ENCODE results near the gene PAAF1. TPM values are rescaled to one million over a fixed set of nuclear protein-coding genes. Genes with fewer than 3 reads are reported as not detected.

Gene PAAF1, protein sequence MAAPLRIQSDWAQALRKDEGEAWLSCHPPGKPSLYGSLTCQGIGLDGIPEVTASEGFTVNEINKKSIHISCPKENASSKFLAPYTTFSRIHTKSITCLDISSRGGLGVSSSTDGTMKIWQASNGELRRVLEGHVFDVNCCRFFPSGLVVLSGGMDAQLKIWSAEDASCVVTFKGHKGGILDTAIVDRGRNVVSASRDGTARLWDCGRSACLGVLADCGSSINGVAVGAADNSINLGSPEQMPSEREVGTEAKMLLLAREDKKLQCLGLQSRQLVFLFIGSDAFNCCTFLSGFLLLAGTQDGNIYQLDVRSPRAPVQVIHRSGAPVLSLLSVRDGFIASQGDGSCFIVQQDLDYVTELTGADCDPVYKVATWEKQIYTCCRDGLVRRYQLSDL
- 13.9 and 14.3 TPM in 2 replicates for total RNA-seq (2014; rRNA removed; shearing (Covaris generic))

DNA sequence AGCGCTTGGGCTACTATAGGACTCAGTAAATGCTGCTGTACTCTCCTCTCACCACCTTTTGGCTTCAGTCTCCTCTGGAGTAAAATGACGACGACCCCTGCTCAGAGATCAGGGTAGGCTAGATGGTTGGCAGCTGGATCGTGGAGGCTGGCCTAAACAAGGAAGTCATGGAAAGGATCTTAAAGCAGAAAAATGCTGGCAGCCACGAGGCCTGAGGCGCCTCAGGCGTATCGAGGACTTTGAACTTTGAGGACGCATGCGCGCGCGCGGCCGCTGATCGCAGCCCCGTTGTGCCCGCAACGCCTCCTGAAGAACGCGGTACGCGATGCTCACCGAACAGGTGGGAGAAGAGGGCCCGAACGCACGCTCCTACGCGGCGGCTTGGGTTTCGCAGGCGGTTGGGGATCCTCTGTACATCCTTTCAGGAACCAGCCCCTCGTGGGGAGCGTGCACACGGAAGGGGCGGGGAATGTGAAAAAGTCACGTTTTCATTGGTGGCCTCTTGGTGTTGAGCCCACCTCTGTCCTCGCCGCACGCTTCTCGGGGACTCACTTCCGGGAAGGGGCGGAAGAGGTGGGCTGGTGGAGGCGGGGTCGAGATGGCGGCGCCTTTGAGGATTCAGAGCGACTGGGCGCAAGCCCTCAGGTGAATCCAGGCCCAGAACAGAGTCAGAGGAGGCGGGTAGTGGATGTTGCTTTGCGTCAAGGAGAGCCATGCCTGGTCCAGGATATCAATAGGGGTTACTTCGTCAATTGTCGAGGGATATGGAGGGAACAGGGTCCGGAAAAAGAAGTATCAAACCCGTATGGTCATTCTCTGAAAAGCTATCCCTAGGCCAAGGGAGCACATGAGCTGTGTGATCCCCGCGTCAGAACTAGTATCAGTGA lies at the start of gene PAAF1, which contains the start of gene COA4:
TSS of gene PAAF1 (plus strand) at position 576 of the 887 bp plus-strand sequence. CDS start at position 599, 23 bp downstream.
TSS of gene COA4 (minus strand) at position 423 of the 887 bp plus-strand sequence. CDS start 3,468 bp downstream, outside the sequence.
- peak; percentile 98 for DNase-seq (ENCODE audit: low read depth)

DNA sequence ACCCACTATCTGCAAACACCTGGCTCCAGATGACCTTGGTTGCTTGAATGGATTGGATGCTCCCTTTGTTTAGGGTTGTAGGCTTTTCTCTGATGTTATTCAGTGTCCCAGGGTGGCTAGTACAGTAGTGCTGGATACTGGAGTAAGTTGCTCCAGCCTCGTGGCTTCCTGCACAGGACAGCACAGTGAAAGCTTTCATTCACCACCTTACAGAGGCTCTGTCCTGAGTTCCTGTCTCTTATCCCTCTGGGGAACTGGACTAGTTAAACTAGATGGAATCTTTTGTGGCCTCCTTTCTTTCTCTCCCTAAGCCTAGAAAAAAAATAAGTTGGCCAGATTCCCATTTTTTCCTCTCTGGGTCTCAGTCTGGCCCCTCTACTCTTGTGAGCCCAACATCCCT lies 46.5 kb upstream of the PAAF1 start:
- no peak for DNase-seq (ENCODE audit: low read depth)

DNA sequence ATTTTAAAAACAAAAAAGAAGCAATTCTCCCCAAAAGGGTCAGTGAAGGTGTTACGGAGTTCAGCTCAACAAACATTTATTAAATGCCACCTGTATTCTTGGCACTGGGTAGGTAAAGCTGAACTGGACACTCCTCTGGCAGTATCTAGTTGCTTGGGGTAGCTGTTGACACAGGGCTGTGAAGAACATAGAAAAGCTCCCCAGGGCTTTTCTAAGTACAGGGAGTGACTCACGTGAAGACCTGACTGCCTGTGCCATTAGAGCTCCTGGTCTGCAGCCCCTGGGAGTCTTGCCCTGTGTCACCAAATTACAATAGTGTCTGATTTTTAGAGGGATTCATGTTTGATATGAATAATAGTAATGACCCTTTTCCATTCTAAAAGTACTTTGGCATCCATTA lies 43.7 kb upstream of the PAAF1 start:
- no peak for DNase-seq (ENCODE audit: low read depth)

DNA sequence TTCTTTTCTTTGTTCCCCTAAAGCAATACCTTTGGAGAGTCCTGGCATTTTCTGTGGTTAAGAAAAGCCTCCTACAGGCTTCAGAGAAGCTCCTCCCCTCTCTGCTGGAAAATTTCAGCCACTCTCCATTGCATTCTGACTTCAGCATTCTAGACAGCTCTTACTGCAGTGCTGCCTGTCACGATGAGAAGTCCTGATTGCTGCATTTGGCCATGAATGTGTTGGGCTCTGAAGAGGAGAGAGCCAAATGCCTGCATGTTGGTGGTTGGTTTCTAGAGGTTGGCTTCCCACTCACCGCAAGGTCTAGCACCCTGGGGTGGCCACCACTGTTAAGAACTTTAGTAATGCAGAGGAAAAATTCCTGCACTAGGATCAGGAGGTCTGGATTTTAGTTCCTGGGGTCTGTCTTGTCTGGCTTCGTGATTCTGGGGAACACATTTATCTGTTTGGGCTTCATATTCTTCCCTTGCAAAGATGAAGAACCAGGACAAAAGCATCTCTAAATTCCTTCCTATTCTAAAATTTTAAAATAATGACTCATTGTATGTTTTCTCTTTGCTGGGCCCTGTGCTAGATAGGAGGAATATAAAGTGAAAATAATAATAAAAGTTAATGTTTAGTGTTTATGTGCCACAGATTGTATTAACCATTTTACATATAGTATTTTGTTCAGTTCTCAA lies 38.2 kb upstream of the PAAF1 start:
- DNase-seq (ENCODE audit: low read depth), result no peak

DNA sequence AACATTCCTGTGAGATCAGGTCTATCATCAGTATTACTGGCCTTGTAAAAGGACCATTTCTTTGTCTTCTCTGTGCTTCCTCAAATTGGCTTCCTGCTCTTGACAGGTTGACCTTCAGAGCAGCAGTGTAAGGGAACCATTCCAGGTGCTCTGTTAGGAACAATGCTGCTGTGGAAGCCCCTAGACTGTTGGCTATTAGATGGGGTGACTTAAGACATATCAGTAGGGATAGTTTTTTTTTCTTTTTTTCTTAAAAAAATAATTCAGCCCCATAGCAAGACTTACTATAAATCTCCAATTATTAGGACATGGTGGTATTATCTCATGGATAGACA lies 37.7 kb upstream of the PAAF1 start:
- DNase-seq (ENCODE audit: low read depth), result no peak

DNA sequence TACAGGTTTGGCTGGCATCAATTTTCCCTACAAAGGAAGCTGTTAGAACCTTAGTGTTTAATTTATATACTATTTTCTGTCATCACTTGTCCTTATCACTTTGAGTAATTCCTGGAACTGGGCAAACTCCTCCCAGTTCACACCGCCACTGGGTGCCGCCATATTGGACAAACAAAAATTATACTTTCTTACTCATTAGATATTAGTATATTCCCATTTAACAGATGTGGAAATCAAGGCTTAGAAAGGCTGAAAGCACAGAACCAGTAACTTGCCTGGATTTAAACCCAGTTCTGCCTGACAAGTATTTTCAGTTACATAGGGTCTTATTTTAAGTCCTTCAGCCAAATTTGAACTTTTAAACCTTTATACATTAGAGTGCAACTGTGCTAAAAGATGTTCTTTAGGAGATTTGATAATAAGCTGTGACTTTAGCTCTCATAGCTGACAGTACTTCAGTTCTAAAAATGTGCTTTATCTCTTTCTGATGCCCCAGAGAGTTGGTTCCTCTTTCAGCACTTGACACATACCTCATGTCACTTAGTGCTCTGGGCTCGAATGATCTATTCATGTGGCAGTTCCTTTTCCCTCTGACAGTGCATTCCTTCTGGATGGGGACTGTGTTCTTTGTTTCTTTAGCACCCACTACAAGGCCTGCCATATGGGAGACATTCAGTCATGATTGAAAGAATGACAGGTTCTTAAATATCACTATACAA lies 25.6 kb upstream of the PAAF1 start:
- no peak for DNase-seq (ENCODE audit: low read depth)

DNA sequence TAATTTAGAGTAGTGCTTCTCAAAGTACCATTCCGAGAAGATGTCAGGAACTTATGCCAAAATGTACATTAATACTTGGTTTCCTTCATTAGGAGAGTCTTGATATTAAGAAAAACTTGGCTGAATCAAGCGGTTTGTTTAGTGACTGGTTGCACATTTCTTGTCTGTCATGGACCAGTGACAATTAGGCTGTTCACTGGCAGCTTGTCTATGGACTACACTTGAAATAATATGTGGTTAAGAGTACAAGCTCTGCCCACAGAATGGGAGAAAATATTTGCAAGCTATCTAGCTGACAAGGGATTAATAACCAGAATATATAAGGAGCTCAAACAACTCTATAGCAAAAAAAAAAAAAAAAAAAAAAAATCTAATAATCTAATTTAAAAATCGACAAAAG lies 24.8 kb upstream of the PAAF1 start:
- DNase-seq (ENCODE audit: low read depth), result no peak

DNA sequence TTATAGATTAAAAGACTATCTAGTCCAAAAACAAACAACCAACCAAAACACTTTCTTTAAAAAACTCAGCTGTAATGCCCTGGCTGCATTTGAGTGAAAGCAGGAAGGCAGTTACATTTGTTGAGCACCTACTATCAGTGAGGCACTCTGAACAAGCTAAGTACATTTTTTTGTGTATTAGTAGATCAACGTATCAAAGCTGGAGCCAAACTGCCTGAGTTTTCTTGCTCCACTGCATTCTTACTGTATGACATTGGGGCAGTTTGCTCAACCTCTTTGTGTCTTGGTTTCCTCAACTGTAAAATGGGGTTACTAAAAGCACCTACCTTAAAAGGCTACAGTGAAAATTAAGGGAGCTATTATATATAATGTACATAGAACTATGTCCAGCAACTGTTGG lies 22.1 kb upstream of the PAAF1 start:
- DNase-seq (ENCODE audit: low read depth), result no peak

DNA sequence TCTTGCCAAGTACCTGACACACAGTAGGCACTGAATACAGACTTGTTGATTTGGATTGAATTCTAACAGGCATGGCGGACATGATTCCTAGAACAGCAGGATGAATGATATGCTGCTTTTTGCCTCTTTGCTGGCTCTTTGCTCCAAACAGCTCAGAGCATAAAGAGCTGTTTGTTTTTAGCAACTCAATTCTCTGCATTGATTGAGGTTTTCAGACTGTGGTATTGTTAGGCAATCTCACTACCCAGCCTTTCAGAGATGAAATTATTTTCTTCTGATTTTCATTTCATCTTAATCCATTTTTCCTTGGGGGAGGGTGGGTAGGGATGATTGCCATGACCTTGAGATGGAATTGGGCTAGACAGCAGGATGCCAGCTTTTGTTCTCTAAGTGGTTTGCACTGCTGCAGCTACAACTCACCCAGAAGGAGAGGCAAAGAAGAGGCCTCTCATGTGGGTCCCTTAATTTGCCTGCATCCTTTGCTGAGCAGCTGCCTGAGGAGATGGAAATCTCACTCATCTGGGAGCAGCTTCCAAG lies 20.7 kb upstream of the PAAF1 start:
- no peak for DNase-seq (ENCODE audit: low read depth)

DNA sequence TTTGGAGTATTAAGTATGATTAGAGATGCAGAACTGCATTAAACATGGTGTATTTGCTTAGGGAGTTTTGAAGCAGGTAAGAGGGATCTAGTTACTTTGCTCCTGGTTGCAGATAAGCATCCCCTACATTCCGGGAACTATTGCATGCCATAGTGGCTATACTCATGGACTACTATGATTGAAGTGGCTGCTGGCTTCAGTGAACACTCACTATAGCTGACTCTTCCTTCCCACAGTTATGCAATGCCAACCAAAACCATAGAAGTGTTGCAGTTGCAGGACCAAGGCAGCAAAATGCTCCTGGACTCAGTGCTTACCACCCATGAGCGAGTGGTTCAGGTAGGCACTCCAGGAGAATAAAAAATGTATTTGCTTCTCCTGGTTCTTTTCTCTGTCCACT lies 17.1 kb upstream of the PAAF1 start:
- DNase-seq (ENCODE audit: low read depth), result no peak

DNA sequence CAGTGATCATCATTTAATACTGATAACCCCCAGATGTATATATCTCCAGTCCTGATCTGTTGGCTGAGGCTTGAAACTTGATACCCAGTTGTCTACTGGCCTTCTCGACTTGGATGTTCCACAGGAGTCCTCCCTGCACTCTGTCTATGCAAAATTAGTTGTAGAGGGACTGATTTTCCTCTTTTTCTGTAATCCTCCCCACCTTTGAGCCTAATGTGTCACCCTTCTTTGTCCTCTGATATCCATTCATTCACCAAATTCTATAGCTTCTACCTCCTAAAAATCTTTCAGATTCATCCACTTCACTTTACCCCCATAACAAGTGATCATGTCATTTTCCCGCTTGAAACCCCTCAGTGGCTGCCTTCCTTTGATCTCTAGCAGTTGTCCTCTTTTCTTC lies 16.6 kb upstream of the PAAF1 start:
- no peak for DNase-seq (ENCODE audit: low read depth)

DNA sequence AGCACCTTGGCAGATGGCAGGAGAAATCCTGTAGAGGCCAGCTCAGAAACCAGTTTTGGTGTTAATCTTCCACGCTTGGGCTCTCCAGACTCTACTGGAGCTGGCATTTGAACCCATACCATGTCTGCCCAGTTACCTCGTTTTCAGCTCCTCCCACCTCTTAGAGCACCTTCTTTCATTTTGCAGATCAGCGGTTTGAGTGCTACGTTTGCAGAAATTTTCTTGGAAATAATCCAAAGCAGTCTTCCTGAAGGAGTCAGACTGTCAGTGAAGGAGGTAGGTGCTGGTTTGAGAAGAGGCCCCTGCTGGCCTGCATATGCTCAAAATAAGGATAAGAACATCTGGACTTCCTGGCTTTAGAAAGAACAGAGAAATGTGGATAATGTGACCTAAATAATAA lies 13.8 kb upstream of the PAAF1 start:
- no peak for DNase-seq (ENCODE audit: low read depth)

DNA sequence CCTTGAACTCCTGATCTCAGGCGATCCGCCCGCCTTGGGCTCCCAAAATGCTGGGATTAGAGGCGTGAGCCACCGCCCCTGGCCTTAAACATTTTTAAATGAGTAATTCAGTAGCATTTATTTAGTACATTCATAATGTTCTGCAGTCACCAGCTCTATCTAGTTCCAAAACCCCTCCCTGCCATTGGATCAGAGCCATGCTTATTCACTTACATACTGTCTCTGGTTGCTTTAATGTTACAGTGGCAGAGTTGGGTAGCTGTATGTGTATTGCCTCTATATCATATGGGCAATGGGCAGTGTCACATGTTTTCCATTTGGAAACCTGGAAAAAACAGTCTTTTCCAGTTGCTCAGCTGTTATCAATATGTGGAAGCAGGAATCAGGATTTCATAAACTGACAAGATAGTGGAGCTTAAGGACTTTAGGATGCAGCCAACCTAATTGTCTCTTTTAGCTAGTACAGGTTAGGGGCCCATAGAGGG lies 10.7 kb upstream of the PAAF1 start:
- peak; percentile 4 for DNase-seq (ENCODE audit: low read depth)

DNA sequence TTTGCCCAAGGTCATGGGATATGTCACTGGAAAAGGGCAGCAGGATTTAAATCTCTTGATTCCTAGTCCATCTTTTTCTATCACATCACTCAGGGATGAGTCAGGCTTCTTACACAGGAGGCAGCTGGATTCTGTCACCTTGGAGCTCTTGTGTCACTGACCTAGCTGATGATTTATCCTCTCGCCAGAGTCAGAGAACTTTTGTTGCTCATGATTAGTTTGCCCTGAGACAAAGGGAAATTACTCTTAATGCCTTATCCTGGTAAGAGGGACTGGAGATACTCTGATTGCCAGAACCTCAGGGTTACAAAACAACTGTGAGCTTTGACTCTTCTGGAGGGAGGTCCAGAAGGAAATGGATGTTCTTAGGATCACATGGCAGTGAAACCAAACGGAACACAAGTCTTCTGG lies 10.2 kb upstream of the PAAF1 start:
- DNase-seq (ENCODE audit: low read depth), result peak; percentile 66

DNA sequence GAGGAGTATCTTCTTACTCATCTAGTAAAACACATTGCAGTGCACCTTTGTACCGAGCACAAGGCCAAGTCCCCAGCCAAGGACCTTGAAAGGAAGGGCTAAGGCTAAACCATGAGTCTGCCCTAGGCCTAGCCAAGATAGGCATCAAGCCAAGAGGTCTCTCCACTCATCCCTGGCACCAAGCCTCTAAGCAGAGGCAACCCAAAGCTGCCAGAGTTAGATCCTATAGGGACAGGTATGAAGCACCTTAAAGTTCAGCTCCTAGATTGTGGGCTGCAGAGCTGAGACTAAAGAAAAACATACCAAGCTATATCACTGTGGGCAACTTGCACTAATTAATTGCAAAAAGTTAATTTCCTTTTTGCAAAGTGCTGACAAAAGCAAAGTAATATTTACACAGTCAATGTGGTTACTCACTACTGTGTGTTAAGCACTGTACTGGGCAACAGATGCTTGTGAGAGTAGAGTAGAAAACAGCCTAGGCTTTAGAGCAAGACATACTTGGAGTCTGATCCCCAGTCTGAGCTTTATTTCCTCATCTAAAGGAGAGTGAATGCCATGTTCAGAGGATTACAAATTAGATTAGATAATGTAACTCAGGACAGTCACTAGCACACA lies 7.4 kb upstream of the PAAF1 start:
- peak; percentile 4 for DNase-seq (ENCODE audit: low read depth)

DNA sequence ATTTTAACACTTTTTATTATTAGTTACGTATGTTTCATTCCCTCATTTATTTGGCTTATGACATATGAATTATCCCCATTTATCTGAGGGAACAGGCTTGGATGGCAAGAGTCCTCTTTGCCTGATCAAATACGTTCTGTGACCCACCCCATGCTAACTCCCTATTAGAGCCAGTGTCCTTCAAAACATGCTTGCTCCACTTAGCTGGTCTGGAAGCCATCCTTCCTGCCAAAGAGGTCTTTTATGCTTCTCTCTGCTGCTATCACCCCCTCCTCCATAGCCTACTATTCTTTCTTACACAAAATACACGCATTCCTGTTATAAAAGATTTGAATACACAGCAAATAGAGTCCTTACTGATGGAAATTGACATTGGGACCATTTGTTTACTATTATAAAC lies 6.5 kb upstream of the PAAF1 start:
- no peak for DNase-seq (ENCODE audit: low read depth)

DNA sequence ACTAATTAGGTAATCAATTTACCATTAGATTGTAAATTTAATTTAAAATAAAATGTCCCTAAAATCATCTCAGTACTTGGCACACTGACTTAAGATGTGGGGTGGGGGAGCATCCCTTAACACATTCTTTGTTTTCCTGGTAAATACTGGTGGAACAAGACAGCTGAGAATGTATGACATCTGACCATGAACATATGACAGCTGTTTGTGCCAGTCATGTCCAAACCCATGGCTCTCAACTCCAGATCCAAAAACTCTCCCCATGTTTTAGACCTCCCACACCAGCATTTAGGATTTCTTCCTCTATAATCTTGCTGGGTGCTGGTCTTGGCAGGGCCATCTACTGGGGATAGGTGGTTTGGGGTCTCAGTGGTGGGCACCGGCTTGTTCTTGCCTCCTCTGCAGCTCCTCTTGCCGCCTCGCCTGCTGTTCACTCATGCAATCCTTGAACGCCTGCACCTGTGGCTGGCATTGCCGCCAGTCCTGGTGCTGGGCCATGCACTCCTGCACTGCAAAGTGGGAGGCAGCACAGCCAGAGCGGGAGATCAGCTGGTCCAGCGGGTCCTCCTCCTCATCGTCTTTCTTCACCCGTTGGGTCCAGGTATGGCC lies 3.9 kb upstream of the PAAF1 start:
- DNase-seq (ENCODE audit: low read depth), result no peak

DNA sequence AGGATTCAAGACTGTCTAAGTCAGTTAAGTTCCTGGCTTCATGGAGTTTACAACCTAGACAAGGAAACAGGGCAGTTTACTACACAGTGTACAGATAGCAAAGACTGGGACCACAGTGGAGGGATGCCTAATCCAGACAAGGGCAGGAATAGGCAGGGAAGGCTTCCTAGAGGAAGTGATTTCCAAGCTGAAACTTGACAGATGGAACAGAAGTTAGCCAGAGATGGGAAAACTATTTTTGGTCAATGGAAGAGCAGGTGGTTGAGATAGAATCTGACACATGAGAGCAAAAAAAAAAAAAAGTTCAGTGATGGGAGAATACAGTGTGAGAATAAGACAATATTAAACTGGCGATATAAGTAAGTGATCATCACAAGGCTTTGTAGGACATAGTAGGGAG lies 1.4 kb upstream of the PAAF1 start:
- no peak for DNase-seq (ENCODE audit: low read depth)

DNA sequence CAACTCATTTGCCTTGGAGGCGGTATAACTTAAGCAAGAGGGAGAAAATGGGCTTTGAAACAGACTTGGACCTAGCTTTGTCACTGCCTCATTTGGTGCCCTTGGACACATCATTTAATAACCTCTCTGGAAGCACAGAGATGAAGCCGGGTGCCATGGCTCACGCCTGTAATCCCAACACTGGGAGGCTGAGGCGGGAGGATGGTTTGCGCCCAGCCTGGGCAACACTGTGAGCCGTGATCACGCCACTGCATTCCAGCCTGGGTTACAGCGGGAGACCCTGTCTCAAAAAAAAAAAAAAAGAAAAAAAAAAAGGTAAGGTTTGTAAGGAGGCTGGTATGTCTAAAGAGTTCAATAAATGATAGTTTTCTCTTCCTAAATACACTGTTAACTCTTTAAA lies 959 bp upstream of the PAAF1 start:
- peak; percentile 13 for DNase-seq (ENCODE audit: low read depth)

DNA sequence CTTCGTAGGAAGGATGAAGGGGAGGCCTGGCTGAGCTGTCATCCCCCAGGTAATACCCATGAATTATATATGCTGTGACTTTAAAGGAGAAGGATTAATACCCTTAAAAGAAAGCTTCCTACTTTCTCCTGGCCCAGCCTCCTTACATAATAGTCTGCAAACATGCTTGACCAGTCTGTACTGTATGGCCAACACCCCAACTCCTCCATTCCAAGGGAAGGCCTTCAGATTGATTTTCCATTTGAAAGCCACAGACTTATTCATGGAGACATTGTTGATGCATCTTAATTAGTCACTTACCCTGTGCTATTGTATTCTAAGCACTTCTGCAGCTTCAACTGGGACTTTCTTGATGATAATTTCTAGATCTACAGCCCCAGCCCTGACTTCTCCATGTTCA lies 2.0 kb downstream of the PAAF1 start:
- no peak for DNase-seq (ENCODE audit: low read depth)

All from Daoy (cell line).